Measurements from ENCODE around the gene MVD. TPM values are rescaled to one million over a fixed set of nuclear protein-coding genes. Genes with fewer than 3 reads are reported as not detected.

The MVD gene
- total RNA-seq, 4 donors from 2014 or later = 20.7 to 52.5 (median 43.2) TPM

GRCh38 chr16:88653101-88653500 lies 9.8 kb downstream of the MVD start:
- no peak for DNase-seq
- Histone ChIP-seq H3K27ac (no peak overlapping the region), H3K27me3 (no peaks in the 10 kb centered on the region), H3K4me3 (replicated peaks in 1 of 3) (no peak overlapping the region), H3K4me1 (peaks cover 17 to 19% of the 10 kb centered on the region in 2 donors), H3K36me3 (no peaks in the 10 kb centered on the region), H3K9me3 (no peaks in the 10 kb centered on the region)
- WGBS, 2 donors = 90 to 92% methylated on average over 13 of the region's 13 CpGs
- intact Hi-C loops (cut with DNase I) = loop anchor here (10.0 kb wide), 2 partner anchors 78 to 208 kb away; partner anchors contain the start of gene ZC3H18
- TF ChIP-seq POLR2A (IDR thresholded peaks at IDR 0.05) = no peak
- TF ChIP-seq CTCF (IDR thresholded peaks at IDR 0.05) = no peak

- Histone ChIP-seq H3K4me1 (peaks cover 17 to 19% of the 10 kb centered on the region in 2 donors), H3K36me3 (no peaks in the 10 kb centered on the region), H3K27ac (no peak overlapping the region), H3K9me3 (no peaks in the 10 kb centered on the region), H3K4me3 (replicated peaks in 1 of 3) (no peak overlapping the region), H3K27me3 (no peaks in the 10 kb centered on the region)
- TF ChIP-seq POLR2A (IDR thresholded peaks at IDR 0.05) = no peak
- DNase-seq = no peak
- intact Hi-C loops (cut with DNase I) = loop anchor here (10.0 kb wide), 2 partner anchors 78 to 208 kb away; partner anchors contain the start of gene ZC3H18
- WGBS, 2 donors = 96 to 97% methylated on average over 4 to 6 of the region's 8 CpGs
These were observed 10.2 kb downstream of the MVD start for GRCh38 chr16:88652762-88653063.

GRCh38 chr16:88651989-88652761 lies 10.7 kb downstream of the MVD start:
- peaks cover 17 to 19% of the 10 kb centered on the region in 2 donors for H3K4me1 ChIP-seq
- H3K27ac ChIP-seq = peak overlapping the region; percentile 58 to 83 (median 73)
- no peaks in the 10 kb centered on the region for H3K27me3 ChIP-seq
- H3K9me3 ChIP-seq = no peaks in the 10 kb centered on the region
- peak overlapping the region in 1 of 3 donors; percentile 70 for H3K4me3 ChIP-seq (replicated peaks in 1 of 3)
- no peak for DNase-seq
- intact Hi-C loops (cut with DNase I) = loop anchor here (10.0 kb wide), 2 partner anchors 77 to 207 kb away; partner anchors contain the start of gene ZC3H18
- no peaks in the 10 kb centered on the region for H3K36me3 ChIP-seq
- WGBS, 2 donors = 77 to 98% methylated on average over 10 to 14 of the region's 29 CpGs
- TF ChIP-seq POLR2A (IDR thresholded peaks at IDR 0.05) = no peak
- TF ChIP-seq CTCF (IDR thresholded peaks at IDR 0.05) = no peak

- WGBS, 2 donors = 9 to 44% methylated on average over 8 to 12 of the region's 24 CpGs
- no peaks in the 10 kb centered on the region for H3K36me3 ChIP-seq
- peak overlapping the region in 2 of 3 donors; percentile 42 to 70 for H3K4me3 ChIP-seq (replicated peaks in 1 of 3)
- H3K27me3 ChIP-seq = no peaks in the 10 kb centered on the region
- H3K27ac ChIP-seq = peak overlapping the region; percentile 58 to 83 (median 73)
- TF ChIP-seq POLR2A (IDR thresholded peaks at IDR 0.05) (peak in 1 of 2 donors; percentile 2), CTCF (IDR thresholded peaks at IDR 0.05) (no peak)
- H3K9me3 ChIP-seq = no peaks in the 10 kb centered on the region
- H3K4me1 ChIP-seq = peaks cover 17 to 19% of the 10 kb centered on the region in 2 donors
- peak; percentile 92 to 94 for DNase-seq
- intact Hi-C loops (cut with DNase I) = loop anchor here (10.0 kb wide), 2 partner anchors 77 to 207 kb away; partner anchors contain the start of gene ZC3H18
These were observed 11.5 kb downstream of the MVD start for GRCh38 chr16:88651276-88651988.

GRCh38 chr16:88650749-88651275 lies 12.1 kb downstream of the MVD start, which contains the start of gene CYBA:
CYBA (minus strand) TSS chr16:88651053; CDS start chr16:88651013, 40 bp downstream.
- WGBS, 2 donors = 0% methylated on average over 12 of the region's 41 CpGs; no CpG with 5 or more reads in 1 of the 2 donors
- no peak for TF ChIP-seq CTCF (IDR thresholded peaks at IDR 0.05)
- TF ChIP-seq POLR2A (IDR thresholded peaks at IDR 0.05) = peak in 1 of 2 donors; percentile 53
- Histone ChIP-seq H3K27ac (peak within 1 kb of the TSS; percentile 58 to 83 (median 73)), H3K27me3 (no peaks in the 10 kb centered on the region), H3K4me1 (peaks cover 17 to 19% of the 10 kb centered on the region in 2 donors), H3K4me3 (replicated peaks in 1 of 3) (peak within 1 kb of the TSS; percentile 66 to 70 (median 68)), H3K9me3 (no peaks in the 10 kb centered on the region), H3K36me3 (no peaks in the 10 kb centered on the region)
- peak; percentile 86 to 90 for DNase-seq
- intact Hi-C loops (cut with DNase I) = loop anchor here (10.0 kb wide), 2 partner anchors 76 to 206 kb away; partner anchors contain the start of gene ZC3H18

Data from thyroid gland (tissue), 4 donors.